SK-N-SH treated with all-trans-retinoic acid at 6 μM for 48 hours (cell line): Measurements from ENCODE around the gene PLA1A.

Source experiments
- ATAC-seq: fragments of 200-7000 bp; cut with Tn5 transposase; 3 replicates; pipeline ENCODE4 v1.9.1; 2020; ENCODE audit warnings: mild to moderate bottlenecking, moderate library complexity
- ARNTL ChIP-seq: fragments of 450-650 bp; formaldehyde crosslinking; IDR thresholded peaks from 2 replicates; pipeline ENCODE4 v1.5.0; 2020; ENCODE audit warnings: low read depth, mild to moderate bottlenecking, moderate library complexity, borderline replicate concordance
- BACH2 ChIP-seq: fragments of 250-450 bp; sonication (Bioruptor Pico); IDR thresholded peaks from 2 replicates; pipeline ENCODE4 v1.9.0; 2021; ENCODE audit warnings: mild to moderate bottlenecking, borderline replicate concordance
- CREB5 ChIP-seq: fragments of 250-450 bp; sonication (Bioruptor Pico); IDR thresholded peaks from 2 replicates; pipeline ENCODE4 v1.5.1; 2020; ENCODE audit warnings: low read depth, mild to moderate bottlenecking, moderate library complexity
- CSDC2 ChIP-seq: fragments of 250-450 bp; sonication (Bioruptor Pico); IDR thresholded peaks from 2 replicates; pipeline ENCODE4 v1.5.0; 2020; ENCODE audit warnings: mild to moderate bottlenecking, moderate library complexity
- CSRNP3 ChIP-seq: fragments of 250-450 bp; sonication (Bioruptor Pico); IDR thresholded peaks from 2 replicates; pipeline ENCODE4 v1.5.1; 2021; ENCODE audit warnings: mild to moderate bottlenecking, moderate library complexity
- ESRRG ChIP-seq: fragments of 250-450 bp; sonication (Bioruptor Pico); IDR thresholded peaks from 2 replicates; pipeline ENCODE4 v1.6.1; 2021; ENCODE audit warnings: mild to moderate bottlenecking
- GLIS3 ChIP-seq: fragments of 250-450 bp; sonication (Bioruptor Pico); IDR thresholded peaks from 2 replicates; pipeline ENCODE4 v1.5.0; 2020; ENCODE audit warnings: mild to moderate bottlenecking, moderate library complexity
- ISL1 ChIP-seq: fragments of 250-450 bp; sonication (Bioruptor Pico); IDR thresholded peaks from 2 replicates; pipeline ENCODE4 v2.1.2; 2022; ENCODE audit warnings: mild to moderate bottlenecking, moderate library complexity
- OSR1 ChIP-seq: fragments of 250-450 bp; sonication (Bioruptor Pico); IDR thresholded peaks from 2 replicates; pipeline ENCODE4 v1.8.0; 2022; ENCODE audit warnings: moderate library complexity, mild to moderate bottlenecking, inconsistent platforms
- PATZ1 ChIP-seq: fragments of 250-450 bp; sonication (Bioruptor Pico); IDR thresholded peaks from 2 replicates; pipeline ENCODE4 v1.8.0; 2020; ENCODE audit warnings: mild to moderate bottlenecking, moderate library complexity, borderline replicate concordance
- POU6F1 ChIP-seq: fragments of 250-450 bp; sonication (Bioruptor Pico); IDR thresholded peaks from 2 replicates; pipeline ENCODE4 v1.8.0; 2021; ENCODE audit warnings: low read depth, mild to moderate bottlenecking, moderate library complexity, borderline replicate concordance
- RARB ChIP-seq: fragments of 250-450 bp; sonication (Bioruptor Pico); IDR thresholded peaks from 2 replicates; pipeline ENCODE4 v1.8.0; 2021; ENCODE audit warnings: mild to moderate bottlenecking, moderate library complexity
- SNAI2 ChIP-seq: fragments of 250-450 bp; sonication (Bioruptor Pico); IDR thresholded peaks from 2 replicates; pipeline ENCODE4 v1.5.0; 2020; ENCODE audit warnings: mild to moderate bottlenecking, moderate library complexity
- TCF4 ChIP-seq: fragments of 250-450 bp; sonication (Bioruptor Pico); IDR thresholded peaks from 2 replicates; pipeline ENCODE4 v1.8.0; 2021; ENCODE audit warnings: mild to moderate bottlenecking, moderate library complexity, borderline replicate concordance
- TOX ChIP-seq: fragments of 250-450 bp; sonication (Bioruptor Pico); IDR thresholded peaks from 2 replicates; pipeline ENCODE4 v1.8.0; 2021; ENCODE audit warnings: mild to moderate bottlenecking, moderate library complexity, borderline replicate concordance
- TSHZ2 ChIP-seq: fragments of 250-450 bp; sonication (Bioruptor Pico); IDR thresholded peaks from 2 replicates; pipeline ENCODE4 v1.5.0; 2020; ENCODE audit warnings: mild to moderate bottlenecking, moderate library complexity
- ZC3H10 ChIP-seq: fragments of 250-450 bp; sonication (Bioruptor Pico); IDR thresholded peaks from 2 replicates; pipeline ENCODE4 v1.5.1; 2021; ENCODE audit warnings: mild to moderate bottlenecking, moderate library complexity
- ZFP3 ChIP-seq: fragments of 250-450 bp; sonication (Bioruptor Pico); IDR thresholded peaks from 2 replicates; pipeline ENCODE4 v1.5.0; 2020; ENCODE audit warnings: mild to moderate bottlenecking, moderate library complexity
- ZFP30 ChIP-seq: fragments of 450-650 bp; formaldehyde crosslinking; IDR thresholded peaks from 2 replicates; pipeline ENCODE4 v1.5.0; 2022; ENCODE audit warnings: mild to moderate bottlenecking, moderate library complexity
- ZNF565 ChIP-seq: fragments of 450-650 bp; formaldehyde crosslinking; conservative IDR thresholded peaks from 2 replicates; pipeline ENCODE4 v1.5.0; 2020; ENCODE audit warnings: low read depth, mild to moderate bottlenecking, moderate library complexity
- ZNF70 ChIP-seq: fragments of 450-650 bp; formaldehyde crosslinking; IDR thresholded peaks from 2 replicates; pipeline ENCODE4 v1.5.0; 2020; ENCODE audit warnings: mild to moderate bottlenecking, moderate library complexity
- ZNF8 ChIP-seq: fragments of 450-650 bp; formaldehyde crosslinking; IDR thresholded peaks from 2 replicates; pipeline ENCODE4 v1.5.0; 2020; ENCODE audit warnings: mild to moderate bottlenecking, moderate library complexity

The PLA1A gene

GRCh38 chr3:119641416-119641815 is 43.7 kb downstream of the PLA1A start:
- ATAC-seq: no peak
- no peak for TF ChIP-seq CREB5 (CRISPR knock-in tag)
- TF ChIP-seq SNAI2: no peak
- no peak for TF ChIP-seq ARNTL
- TF ChIP-seq ZNF70 (CRISPR knock-in tag): no peak
- no peak for TF ChIP-seq ZNF565
- no peak for TF ChIP-seq TOX
- no peak for TF ChIP-seq ZNF8
- no peak for TF ChIP-seq CSDC2 (CRISPR knock-in tag)
- TF ChIP-seq OSR1: no peak
- no peak for TF ChIP-seq RARB (CRISPR knock-in tag)
- no peak for TF ChIP-seq TCF4 (CRISPR knock-in tag)
- no peak for TF ChIP-seq BACH2 (CRISPR knock-in tag)
- TF ChIP-seq CSRNP3 (CRISPR knock-in tag): no peak
- no peak for TF ChIP-seq ISL1 (CRISPR knock-in tag)
- TF ChIP-seq POU6F1 (CRISPR knock-in tag): no peak
- TF ChIP-seq ZC3H10 (CRISPR knock-in tag): no peak
- no peak for TF ChIP-seq GLIS3 (CRISPR knock-in tag)
- TF ChIP-seq TSHZ2 (CRISPR knock-in tag): no peak

- TF ChIP-seq ZFP3 (CRISPR knock-in tag) (peak; percentile 25; the same call in 1 of the 2 replicates), POU6F1 (CRISPR knock-in tag) (no peak)
- ATAC-seq: no peak
Observed at GRCh38 chr3:119642746-119643473, 45.2 kb downstream of the PLA1A start.

GRCh38 chr3:119643528-119643927 is 45.8 kb downstream of the PLA1A start:
- ATAC-seq: peak; percentile 66
- TF ChIP-seq ZC3H10 (CRISPR knock-in tag): 0 out of 2 replicates have a peak, but pooled peaks have one; percentile 20
- no peak for TF ChIP-seq CSRNP3 (CRISPR knock-in tag)
- TF ChIP-seq GLIS3 (CRISPR knock-in tag): no peak
- no peak for TF ChIP-seq BACH2 (CRISPR knock-in tag)
- no peak for TF ChIP-seq PATZ1 (CRISPR knock-in tag)
- no peak for TF ChIP-seq ZFP30 (CRISPR knock-in tag)
- TF ChIP-seq ZNF8: no peak
- no peak for TF ChIP-seq TCF4 (CRISPR knock-in tag)
- no peak for TF ChIP-seq TOX
- no peak for TF ChIP-seq TSHZ2 (CRISPR knock-in tag)
- TF ChIP-seq OSR1: no peak
- TF ChIP-seq ESRRG: no peak
- peak; percentile 87; the same call in 1 of the 2 replicates for TF ChIP-seq CSDC2 (CRISPR knock-in tag)
